K562 (cell line): Measurements from ENCODE around the gene MAZ. TPM values are rescaled to one million over a fixed set of nuclear protein-coding genes. Genes with fewer than 3 reads are reported as not detected.
"Not testable (repeated sequence)": the region's sequence is repeated elsewhere in the genome, so short reads cannot be mapped to it uniquely, and the experiment has no call there.

Experiments
- CBFA2T2 ChIP-seq: fragments of 450-650 bp; conservative IDR thresholded peaks from 2 replicates; pipeline ENCODE4 v1.6.1; 2017; ENCODE audit warnings: mild to moderate bottlenecking
- DIDO1 ChIP-seq: fragments of 450-650 bp; IDR thresholded peaks from 2 replicates; pipeline ENCODE4 v1.6.1; 2016; ENCODE audit warnings: low read depth, missing biosample characterization, missing genetic modification characterization
- DPF2 ChIP-seq: fragments of 450-650 bp; IDR thresholded peaks from 2 replicates; pipeline ENCODE4 v1.6.1; 2016
- TAF7 ChIP-seq: fragments of 450-650 bp; IDR thresholded peaks from 2 replicates; pipeline ENCODE4 v1.6.1; 2016; ENCODE audit warnings: missing genetic modification characterization, missing compliant biosample characterization
- TEAD1 ChIP-seq, 2 experiments: fragments of 450-650 bp in 1 of 2; sonication (generic) in 1 of 2; formaldehyde crosslinking; IDR thresholded peaks; 2 replicates each; pipeline versions ENCODE4 v1.4.0 to v1.8.0; 2020 to 2022; ENCODE audit warnings: mild to moderate bottlenecking in 2 of 2, missing genetic modification reagents in 1 of 2
- ZFX ChIP-seq: sonication (generic); formaldehyde crosslinking; IDR thresholded peaks from 2 replicates; pipeline ENCODE4 v1.8.0; 2022; ENCODE audit warnings: mild to moderate bottlenecking, missing genetic modification reagents, moderate library complexity
- ZKSCAN8 ChIP-seq: fragments of 200-800 bp; sonication (Bioruptor generic); IDR thresholded peaks from 2 replicates; pipeline ENCODE4 v1.6.1; 2016; ENCODE audit warnings: missing genetic modification characterization, missing compliant biosample characterization
- ZNF23 ChIP-seq: fragments of 250-450 bp; sonication (Bioruptor Pico); IDR thresholded peaks from 2 replicates; pipeline ENCODE4 v1.4.0; 2020; ENCODE audit warnings: mild to moderate bottlenecking
- ZNF239 ChIP-seq: fragments of 250-450 bp; sonication (Bioruptor Pico); IDR thresholded peaks from 2 replicates; pipeline ENCODE4 v1.4.0; 2020; ENCODE audit warnings: mild to moderate bottlenecking
- ZNF311 ChIP-seq: fragments of 250-450 bp; sonication (Bioruptor Pico); IDR thresholded peaks from 2 replicates; pipeline ENCODE4 v1.4.0; 2020; ENCODE audit warnings: mild to moderate bottlenecking, moderate library complexity
- ZNF561 ChIP-seq: fragments of 450-650 bp; formaldehyde crosslinking; conservative IDR thresholded peaks from 2 replicates; pipeline ENCODE4 v1.4.0; 2020; ENCODE audit warnings: mild to moderate bottlenecking, moderate library complexity
- ZNF75A ChIP-seq: fragments of 450-650 bp; formaldehyde crosslinking; IDR thresholded peaks from 2 replicates; pipeline ENCODE4 v1.4.0; 2020; ENCODE audit warnings: mild to moderate bottlenecking
- polyA plus RNA-seq, 8 experiments: library from polyadenylated mRNA; depleted of rRNA in 4 of 8; stranded (reverse) in 5 of 8; unstranded in 3 of 8; fragments of >200 nt; fragmentation: Nextera tagmentation in 2 of 8; fragmentation: Illumina TruSeq in 1 of 8; extraction: Ambion mirVana in 2 of 8; extraction: Trizol in 1 of 8; gene quantifications; 2 replicates each; pipeline versions ENCODE4 v1.2.1 to v1.2.3, GENCODE V29; 2011 to 2014; ENCODE audit warnings: inconsistent platforms in 1 of 8, missing spikeins in 1 of 8
- total RNA-seq, 7 experiments: library from RNA; depleted of rRNA in 6 of 7; stranded (reverse); fragments of >200 nt in 6 of 7; fragmentation: Illumina TruSeq in 2 of 7; extraction: Trizol in 2 of 7; gene quantifications; 2 replicates each; pipeline versions ENCODE4 v1.2.1 to v1.2.3, GENCODE V29; 2011 to 2021; ENCODE audit warnings: low replicate concordance in 1 of 7
- TF ChIP-seq, protein P1 (sequence below), 2 experiments: IDR thresholded peaks in 1 of 2; conservative IDR thresholded peaks in 1 of 2; 2 replicates each; pipeline ENCODE4 v1.6.1; 2016; ENCODE audit warnings: low read depth in 2 of 2, mild to moderate bottlenecking in 1 of 2, missing compliant biosample characterization in 1 of 2, missing genetic modification characterization in 1 of 2, moderate library complexity in 1 of 2
- TF ChIP-seq, protein P2 (sequence below): fragments of 450-650 bp; formaldehyde crosslinking; IDR thresholded peaks from 2 replicates; pipeline ENCODE4 v1.4.0; 2022; ENCODE audit warnings: mild to moderate bottlenecking, moderate library complexity
- TF ChIP-seq, protein P3 (sequence below): fragments of 450-650 bp; IDR thresholded peaks from 2 replicates; pipeline ENCODE4 v1.6.1; 2016; ENCODE audit warnings: missing biosample characterization, missing genetic modification characterization
- TF ChIP-seq, protein P4 (sequence below): fragments of 450-650 bp; formaldehyde crosslinking; IDR thresholded peaks from 2 replicates; pipeline ENCODE4 v1.4.0; 2022; ENCODE audit warnings: missing genetic modification characterization
- TF ChIP-seq, protein P5 (sequence below): fragments of 250-450 bp; sonication (Bioruptor Pico); IDR thresholded peaks from 2 replicates; pipeline ENCODE4 v1.4.0; 2020; ENCODE audit warnings: mild to moderate bottlenecking, moderate library complexity, borderline replicate concordance

MAZ gene
- total and polyA plus RNA-seq, 9 of the 15 experiments (the other 6 are each of a cell fraction or from before 2014, with no cell fraction given): 45.4 to 532 (median 250) TPM

DNA sequence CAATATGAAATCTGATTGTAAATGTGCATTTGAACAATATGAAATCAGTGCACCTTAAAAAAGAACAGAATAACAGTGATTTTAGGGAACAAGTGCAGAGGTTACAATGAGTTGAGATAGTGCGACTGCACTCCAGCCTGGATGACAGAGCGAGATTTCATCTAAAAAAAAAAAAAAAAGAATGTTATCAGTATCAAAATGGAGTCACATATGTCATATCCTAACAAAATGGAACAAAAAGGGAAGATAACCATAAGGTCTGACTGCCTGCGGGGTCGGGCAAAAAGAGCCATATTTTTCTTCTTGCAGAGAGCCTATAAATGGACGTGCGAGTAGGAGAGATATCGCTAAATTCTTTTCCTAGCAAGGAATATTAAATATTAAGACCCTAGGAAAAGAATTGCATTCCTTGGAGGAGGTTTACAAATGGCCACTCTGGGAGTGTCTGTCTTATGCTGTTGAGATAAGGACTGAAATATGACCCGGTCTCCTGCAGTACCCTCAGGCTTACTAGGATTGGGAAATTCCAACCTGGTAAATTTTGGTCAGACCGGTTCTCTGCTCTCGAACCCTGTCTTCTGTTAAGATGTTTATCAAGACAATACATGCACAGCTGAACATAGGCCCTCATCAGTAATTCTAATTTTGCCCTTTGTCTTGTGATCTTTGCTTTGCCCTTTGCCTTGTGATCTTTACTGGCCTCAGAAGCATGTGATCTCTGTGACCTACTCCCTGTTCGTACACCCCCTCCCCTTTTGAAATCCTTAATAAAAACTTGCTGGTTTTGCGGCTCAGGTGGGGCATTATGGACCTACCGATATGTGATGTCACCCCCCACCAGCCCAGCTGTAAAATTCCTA is 23.0 kb upstream of the MAZ start (continued):
- TF ChIP-seq, protein P1, sequence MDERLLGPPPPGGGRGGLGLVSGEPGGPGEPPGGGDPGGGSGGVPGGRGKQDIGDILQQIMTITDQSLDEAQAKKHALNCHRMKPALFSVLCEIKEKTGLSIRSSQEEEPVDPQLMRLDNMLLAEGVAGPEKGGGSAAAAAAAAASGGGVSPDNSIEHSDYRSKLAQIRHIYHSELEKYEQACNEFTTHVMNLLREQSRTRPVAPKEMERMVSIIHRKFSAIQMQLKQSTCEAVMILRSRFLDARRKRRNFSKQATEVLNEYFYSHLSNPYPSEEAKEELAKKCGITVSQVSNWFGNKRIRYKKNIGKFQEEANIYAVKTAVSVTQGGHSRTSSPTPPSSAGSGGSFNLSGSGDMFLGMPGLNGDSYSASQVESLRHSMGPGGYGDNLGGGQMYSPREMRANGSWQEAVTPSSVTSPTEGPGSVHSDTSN (CRISPR knock-in tag; IDR thresholded peaks at IDR 0.05; ENCODE audit: low read depth): not testable (repeated sequence)
- TF ChIP-seq, protein P1 (tag; conservative IDR thresholded peaks at IDR 0.05; ENCODE audit: low read depth): peak; percentile 73
- TF ChIP-seq ZNF561 (CRISPR knock-in tag) (0 out of 2 replicates have a peak, but pooled peaks have one; percentile 23), ZNF23 (CRISPR knock-in tag) (peak; percentile 78), TAF7 (tag) (peak; percentile 83), DPF2 (peak; percentile 30; the same call in 1 of the 2 replicates), ZNF239 (CRISPR knock-in tag) (peak; percentile 87), ZKSCAN8 (CRISPR knock-in tag) (peak; percentile 84; the same call in 1 of the 2 replicates), DIDO1 (tag) (peak; percentile 78; the same call in 1 of the 2 replicates), ZNF311 (CRISPR knock-in tag) (peak; percentile 84), ZNF75A (peak; percentile 74; the same call in 1 of the 2 replicates), TEAD1 (CRISPR knock-in tag; IDR thresholded peaks at IDR 0.05) (peak in 1 of 2 experiments; percentile 93; a peak in 2 of 4 replicates), CBFA2T2 (peak; percentile 26; the same call in 1 of the 2 replicates), ZFX (CRISPR knock-in tag) (peak; percentile 42; the same call in 1 of the 2 replicates)
- TF ChIP-seq, protein P2, sequence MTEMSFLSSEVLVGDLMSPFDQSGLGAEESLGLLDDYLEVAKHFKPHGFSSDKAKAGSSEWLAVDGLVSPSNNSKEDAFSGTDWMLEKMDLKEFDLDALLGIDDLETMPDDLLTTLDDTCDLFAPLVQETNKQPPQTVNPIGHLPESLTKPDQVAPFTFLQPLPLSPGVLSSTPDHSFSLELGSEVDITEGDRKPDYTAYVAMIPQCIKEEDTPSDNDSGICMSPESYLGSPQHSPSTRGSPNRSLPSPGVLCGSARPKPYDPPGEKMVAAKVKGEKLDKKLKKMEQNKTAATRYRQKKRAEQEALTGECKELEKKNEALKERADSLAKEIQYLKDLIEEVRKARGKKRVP: peak; percentile 86
- TF ChIP-seq, protein P3, sequence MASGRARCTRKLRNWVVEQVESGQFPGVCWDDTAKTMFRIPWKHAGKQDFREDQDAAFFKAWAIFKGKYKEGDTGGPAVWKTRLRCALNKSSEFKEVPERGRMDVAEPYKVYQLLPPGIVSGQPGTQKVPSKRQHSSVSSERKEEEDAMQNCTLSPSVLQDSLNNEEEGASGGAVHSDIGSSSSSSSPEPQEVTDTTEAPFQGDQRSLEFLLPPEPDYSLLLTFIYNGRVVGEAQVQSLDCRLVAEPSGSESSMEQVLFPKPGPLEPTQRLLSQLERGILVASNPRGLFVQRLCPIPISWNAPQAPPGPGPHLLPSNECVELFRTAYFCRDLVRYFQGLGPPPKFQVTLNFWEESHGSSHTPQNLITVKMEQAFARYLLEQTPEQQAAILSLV (tag): peak; percentile 82
- TF ChIP-seq, protein P4, sequence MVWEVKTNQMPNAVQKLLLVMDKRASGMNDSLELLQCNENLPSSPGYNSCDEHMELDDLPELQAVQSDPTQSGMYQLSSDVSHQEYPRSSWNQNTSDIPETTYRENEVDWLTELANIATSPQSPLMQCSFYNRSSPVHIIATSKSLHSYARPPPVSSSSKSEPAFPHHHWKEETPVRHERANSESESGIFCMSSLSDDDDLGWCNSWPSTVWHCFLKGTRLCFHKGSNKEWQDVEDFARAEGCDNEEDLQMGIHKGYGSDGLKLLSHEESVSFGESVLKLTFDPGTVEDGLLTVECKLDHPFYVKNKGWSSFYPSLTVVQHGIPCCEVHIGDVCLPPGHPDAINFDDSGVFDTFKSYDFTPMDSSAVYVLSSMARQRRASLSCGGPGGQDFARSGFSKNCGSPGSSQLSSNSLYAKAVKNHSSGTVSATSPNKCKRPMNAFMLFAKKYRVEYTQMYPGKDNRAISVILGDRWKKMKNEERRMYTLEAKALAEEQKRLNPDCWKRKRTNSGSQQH (CRISPR knock-in tag): 0 out of 2 replicates have a peak, but pooled peaks have one; percentile 42
- TF ChIP-seq, protein P5, sequence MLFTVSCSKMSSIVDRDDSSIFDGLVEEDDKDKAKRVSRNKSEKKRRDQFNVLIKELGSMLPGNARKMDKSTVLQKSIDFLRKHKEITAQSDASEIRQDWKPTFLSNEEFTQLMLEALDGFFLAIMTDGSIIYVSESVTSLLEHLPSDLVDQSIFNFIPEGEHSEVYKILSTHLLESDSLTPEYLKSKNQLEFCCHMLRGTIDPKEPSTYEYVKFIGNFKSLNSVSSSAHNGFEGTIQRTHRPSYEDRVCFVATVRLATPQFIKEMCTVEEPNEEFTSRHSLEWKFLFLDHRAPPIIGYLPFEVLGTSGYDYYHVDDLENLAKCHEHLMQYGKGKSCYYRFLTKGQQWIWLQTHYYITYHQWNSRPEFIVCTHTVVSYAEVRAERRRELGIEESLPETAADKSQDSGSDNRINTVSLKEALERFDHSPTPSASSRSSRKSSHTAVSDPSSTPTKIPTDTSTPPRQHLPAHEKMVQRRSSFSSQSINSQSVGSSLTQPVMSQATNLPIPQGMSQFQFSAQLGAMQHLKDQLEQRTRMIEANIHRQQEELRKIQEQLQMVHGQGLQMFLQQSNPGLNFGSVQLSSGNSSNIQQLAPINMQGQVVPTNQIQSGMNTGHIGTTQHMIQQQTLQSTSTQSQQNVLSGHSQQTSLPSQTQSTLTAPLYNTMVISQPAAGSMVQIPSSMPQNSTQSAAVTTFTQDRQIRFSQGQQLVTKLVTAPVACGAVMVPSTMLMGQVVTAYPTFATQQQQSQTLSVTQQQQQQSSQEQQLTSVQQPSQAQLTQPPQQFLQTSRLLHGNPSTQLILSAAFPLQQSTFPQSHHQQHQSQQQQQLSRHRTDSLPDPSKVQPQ (CRISPR knock-in tag): peak; percentile 67; the same call in 1 of the 2 replicates
